Kidney tubule cell (primary cell): ENCODE results near the gene SKIL.

Experiments used
- DNase-seq: peaks from one replicate; pipeline ENCODE4 v3.0.0-alpha.2; 2018; ENCODE audit warnings: low spot score

The SKIL gene

DNA sequence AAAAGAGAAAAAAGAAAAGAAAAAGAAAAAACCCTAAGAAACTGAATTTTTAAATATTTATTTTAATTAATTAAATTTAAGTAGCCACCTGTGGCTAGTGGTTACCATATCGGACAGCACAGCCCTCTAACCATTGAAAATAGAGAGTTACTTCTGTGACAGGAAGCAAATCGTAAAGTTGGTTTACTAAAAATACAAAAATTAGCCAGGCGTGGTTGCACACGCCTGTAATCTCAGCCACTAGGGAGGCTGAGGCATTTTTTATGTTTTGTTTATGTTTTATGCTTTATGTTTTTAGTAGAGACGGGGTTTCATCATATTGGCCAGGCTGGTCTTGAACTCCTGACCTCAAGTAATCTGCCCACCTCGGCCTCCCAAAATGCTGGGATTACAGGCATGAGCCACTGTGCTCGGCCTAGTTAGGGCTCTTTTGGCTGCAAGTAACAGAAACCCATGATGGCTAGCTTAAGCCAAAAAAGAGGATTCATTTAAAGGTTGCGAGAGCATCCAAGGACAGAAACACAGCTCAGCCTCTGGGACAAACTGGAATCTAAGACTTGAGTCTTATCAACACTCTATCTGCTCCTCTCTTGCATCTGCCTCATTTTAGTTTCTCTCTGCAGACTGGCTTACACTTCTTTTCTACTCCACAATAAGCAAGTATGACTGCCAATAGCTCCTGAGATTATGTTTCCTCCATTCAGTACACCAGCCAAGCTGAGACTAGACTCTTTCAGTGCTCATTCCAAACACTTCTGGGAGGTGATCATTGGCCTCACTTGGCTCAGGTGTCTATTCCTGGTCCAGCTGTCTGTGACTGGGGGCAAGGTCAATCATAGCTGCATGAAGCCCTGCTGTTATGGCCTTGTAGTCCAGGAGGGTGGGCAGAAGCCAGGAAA lies 6.8 kb upstream of the SKIL start:
- DNase-seq = no peak

- no peak for DNase-seq
These were observed 4.6 kb upstream of the SKIL start for GRCh38 chr3:170352936-170353335.

DNA sequence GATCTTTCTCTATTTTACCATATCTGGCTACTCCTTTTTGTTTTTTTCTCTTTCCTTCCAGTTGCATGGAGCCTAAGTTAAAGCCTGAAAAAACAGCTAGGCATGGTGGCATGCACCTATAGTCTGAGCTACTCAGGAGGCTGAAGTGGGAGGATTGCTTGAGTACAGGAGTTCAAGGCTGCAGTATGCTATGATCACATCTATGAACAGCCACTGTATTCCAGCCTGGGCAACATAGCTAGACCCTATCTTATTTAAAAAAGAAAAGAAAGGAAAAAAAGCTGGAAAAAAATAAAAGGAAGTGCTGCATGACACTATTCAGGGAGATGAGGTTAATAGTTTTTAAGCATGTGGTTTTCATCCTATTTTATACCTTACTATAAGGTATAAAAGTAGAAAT lies 4.0 kb upstream of the SKIL start:
- no peak for DNase-seq

- no peak for DNase-seq
These were observed 2.8 kb upstream of the SKIL start for GRCh38 chr3:170354760-170355159.

- peak; percentile 69 for DNase-seq
These were observed 1.5 kb upstream of the SKIL start for GRCh38 chr3:170355738-170356595.

DNA sequence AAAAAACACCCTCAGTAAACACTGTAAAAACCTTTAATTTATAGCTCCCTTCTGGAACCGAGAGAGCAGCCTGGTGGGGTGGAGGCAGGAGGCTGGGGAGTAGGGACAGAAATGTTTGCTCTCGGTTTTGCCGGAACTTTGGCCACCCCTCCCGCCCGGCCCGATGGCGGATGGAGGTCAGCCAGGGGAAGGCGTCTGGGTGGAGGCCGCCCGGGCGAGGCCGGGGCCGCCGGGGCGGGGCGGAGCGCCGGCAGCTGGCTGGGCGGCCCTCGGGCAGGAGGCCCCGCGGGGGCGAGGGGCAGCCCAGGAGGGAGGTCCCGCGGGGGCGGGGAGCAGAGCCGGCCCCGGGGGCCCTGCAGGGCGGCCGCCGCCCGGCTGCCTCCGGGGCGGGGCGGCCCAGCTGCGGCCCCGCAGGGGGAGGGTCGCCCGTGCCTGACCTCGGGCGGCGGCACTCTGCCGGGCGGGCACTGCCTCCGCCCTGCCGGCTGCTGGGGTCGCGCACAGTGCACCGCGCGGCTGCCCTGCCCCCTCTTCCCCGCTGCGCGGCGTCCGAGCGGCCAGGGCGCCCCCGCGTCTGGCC lies 829 bp upstream of the SKIL start:
- DNase-seq = peak; percentile 96

DNA sequence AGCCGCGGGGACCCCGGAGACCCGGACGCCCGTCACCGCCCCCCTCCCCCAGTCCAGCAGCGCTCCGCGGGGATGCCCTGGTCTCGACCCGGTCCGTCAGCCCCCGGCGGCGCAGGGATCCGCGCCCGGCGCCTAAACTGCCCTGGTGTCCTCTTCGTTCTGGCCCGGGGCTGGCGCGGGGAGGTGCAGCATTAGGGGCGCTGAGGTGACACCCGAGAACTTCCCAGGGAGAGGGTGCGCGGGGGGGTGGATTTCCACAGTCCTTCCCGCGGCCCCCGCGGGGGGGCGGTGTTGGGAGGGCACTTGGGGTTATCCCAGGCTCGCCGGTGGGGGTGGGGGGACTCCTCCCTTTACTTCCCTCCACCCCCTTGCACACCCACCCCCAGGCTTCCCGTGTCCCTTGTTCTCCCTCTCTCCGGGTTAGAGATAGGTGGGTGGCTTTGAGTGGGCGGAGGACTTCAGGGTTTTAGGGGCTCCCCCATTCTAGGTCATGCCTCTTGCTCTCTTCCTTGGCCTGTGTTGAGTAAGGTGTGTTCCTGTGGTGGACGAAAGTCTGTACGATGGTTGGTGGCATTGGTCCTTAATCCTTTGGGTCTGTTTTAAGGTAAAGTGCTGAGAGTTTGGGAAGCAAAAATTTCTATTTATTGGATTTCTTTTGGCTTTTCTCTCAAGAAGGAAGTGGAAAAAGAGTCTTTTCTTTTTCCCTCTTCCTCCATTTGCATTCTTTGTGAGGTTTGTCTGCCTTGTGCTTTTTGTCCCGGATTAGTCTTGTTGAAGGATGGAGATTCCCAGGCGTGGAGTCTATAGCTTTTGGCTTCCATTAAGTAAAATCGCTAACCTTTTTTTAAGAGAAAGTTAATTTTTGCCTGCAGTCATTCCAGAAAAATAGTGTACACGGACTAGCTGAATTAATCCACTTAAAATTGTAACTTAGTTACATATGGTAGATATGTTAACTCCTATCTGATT lies 811 bp downstream of the SKIL start:
- DNase-seq = peak; percentile 84

DNA sequence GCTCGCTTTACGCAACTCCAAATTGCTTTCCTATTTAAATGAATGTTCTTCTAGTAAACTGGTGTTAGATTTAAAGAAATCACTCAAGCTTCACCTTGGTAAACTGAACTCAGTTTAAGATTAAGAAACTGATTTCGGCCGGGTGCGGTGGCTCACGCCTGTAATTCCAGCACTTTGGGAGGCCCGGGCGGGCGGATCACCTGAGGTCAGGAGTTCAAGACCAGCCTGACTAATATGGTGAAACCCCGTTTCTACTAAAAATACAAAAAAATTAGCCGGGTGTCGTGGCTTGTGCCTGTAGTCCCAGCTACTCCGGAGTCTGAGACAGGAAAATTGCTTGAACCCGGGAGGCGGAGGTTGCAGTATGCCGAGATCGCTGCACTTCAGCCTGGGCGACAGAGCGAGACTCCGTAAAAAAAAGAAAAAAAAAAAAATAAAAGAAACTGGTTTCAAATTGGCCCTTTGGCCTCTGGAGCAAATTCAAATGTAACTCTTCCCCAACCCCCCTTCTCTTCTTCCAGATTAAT lies 1.7 kb downstream of the SKIL start:
- peak; percentile 25 for DNase-seq

DNA sequence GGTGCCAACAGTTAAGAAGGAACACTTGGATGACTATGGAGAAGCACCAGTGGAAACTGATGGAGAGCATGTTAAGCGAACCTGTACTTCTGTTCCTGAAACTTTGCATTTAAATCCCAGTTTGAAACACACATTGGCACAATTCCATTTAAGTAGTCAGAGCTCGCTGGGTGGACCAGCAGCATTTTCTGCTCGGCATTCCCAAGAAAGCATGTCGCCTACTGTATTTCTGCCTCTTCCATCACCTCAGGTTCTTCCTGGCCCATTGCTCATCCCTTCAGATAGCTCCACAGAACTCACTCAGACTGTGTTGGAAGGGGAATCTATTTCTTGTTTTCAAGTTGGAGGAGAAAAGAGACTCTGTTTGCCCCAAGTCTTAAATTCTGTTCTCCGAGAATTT lies 3.0 kb downstream of the SKIL start:
- no peak for DNase-seq

GRCh38 chr3:170360916-170361315 lies 3.4 kb downstream of the SKIL start:
- DNase-seq = peak; percentile 13

- no peak for DNase-seq
These were observed 4.2 kb downstream of the SKIL start for GRCh38 chr3:170361711-170362110.

DNA sequence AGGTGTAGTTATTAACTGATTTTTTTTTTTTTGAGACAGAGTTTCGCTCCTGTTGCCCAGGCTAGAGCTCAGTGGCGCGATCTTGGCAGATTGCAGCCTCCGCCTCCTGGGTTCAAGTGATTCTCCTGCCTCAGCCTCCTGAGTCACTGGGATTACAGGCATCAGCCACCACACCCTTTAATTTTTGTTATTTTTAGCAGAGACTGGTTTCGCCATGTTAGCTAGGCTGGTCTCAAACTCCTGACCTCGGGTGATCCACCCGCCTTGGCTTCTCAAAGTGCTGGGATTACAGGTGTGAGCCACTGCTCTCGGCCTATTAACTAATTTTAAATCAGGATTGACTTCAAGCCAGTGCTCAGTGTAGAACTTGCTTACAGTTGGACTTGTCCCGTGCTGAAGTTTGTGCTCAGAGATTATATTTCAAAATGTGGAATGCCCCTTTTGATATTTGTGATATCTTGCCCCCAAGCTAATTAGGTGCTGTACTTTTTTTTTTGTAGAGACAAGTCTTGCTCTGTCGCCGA lies 6.0 kb downstream of the SKIL start:
- no peak for DNase-seq

DNA sequence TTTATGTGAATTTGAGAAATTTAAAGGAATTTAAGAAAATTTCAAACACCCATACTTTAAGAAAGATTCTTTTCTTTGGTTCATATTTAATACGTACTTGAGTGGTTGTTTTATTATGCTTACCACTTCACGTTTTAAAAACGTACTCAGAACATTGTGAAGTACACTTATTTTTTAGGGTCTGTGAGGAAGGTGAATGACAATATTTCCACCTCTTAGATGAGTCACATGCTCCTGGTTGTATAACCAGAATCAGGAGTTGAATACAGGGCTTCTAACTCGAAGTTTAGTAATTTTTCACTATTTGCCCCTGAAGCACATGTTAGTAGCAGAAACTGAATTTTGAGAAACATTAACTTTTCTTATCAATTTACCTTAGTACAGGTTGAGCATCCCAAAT lies 7.5 kb downstream of the SKIL start:
- no peak for DNase-seq

DNA sequence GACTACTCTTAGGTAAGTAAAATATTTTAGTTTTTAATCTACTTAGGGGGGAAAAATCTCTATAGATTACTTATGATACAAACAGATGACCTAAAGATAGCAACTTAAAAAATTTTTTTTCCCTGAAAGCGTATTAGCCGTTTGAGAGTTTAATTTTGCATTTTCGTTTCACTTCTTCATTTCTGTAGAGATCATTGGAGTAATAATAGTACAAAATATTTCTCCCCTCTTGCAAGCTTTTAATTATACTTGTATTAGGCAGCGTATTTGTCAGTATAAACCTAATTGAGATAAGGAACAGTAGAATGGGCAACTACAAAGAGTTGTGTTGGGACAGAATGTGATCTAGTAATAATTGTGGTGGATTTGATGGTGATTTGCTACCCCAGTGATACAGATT lies 10.3 kb downstream of the SKIL start:
- no peak for DNase-seq

GRCh38 chr3:170368921-170369320 lies 11.4 kb downstream of the SKIL start:
- DNase-seq = no peak

GRCh38 chr3:170372190-170372879 lies 14.8 kb downstream of the SKIL start:
- no peak for DNase-seq

DNA sequence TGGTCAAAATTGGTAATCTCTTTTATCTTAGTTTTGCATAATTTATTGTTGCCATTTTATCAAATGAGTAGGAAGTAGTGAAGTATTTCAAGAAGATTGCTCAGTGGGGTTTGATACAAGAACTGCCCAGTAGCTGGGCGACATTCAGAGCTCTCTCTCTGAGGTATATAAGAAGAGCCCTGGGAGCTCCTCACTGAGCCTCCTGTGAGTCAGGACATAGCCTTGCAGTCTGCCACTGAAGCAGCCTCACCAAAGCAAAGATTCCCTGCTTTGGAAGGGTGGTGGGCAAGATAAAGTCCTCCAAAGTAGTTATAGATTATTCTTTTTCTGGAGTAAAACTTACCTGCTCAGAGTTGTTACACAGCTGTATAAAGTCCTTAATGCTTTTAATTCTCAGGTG lies 26.1 kb downstream of the SKIL start:
- peak; percentile 33 for DNase-seq

- no peak for DNase-seq
These were observed 29.0 kb downstream of the SKIL start for GRCh38 chr3:170386468-170386867.

DNA sequence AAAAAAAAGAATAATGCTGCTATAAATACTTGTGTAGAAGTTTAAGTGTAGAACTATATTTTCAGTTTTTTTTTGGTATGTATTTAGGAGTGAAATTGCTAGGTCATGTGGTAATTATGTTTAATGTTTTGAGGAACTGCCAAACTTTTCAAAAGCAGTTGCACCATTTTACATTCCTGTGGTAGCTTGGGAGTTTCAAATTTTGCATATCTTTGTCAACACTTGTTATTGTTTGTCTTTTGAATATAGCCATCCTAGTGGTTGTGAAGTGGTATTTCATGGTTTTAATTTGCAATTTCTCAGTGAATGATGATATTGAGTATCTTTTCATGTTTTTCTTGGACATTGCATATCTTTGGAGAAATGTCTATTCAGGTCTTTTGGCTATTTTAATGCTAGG lies 30.4 kb downstream of the SKIL start:
- DNase-seq = no peak

DNA sequence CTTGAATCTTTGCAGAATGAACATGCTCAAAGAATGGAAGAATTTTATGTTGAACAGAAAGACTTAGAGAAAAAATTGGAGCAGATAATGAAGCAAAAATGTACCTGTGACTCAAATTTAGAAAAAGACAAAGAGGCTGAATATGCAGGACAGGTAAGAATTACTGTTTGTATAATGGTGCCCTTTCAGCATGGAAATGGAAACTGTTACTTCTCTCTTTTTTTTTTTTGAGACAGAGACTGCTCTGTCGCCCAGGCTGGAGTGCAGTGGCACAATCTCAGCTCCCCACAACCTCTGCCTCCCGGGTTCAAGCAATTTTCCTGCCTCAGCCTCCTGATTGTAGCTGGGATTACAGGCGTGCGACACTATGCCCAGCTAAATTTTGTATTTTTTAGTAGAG lies 33.6 kb downstream of the SKIL start:
- no peak for DNase-seq
